ENCODE data around the gene SUSD1.
A peak's percentile ranks its signal among the peaks of the same experiment; 100 is the strongest.

The SUSD1 gene

DNA sequence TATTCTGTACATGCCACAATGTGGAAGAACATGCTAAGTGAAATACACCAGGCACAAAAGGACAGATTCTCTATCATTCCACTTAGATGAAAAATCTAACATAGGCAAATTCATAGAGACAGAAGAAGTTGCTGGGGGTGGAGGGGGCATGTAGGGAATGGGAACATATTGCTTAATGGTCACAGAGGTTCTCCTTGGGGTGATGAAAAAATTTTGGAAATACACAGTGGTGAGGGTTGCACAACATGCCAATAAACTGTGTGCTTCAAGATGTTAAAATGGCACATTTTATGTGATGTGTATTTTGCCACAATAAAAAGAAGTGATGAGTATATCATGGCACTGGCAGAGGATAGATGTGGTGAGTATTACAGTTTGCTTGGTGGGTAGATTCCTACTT lies 111.9 kb downstream of the SUSD1 start:
- DNase-seq = no peak

GRCh38 chr9:112061152-112061740 lies 113.9 kb downstream of the SUSD1 start:
- no peak for DNase-seq

GRCh38 chr9:112059966-112060320 lies 115.2 kb downstream of the SUSD1 start:
- DNase-seq = no peak

DNA sequence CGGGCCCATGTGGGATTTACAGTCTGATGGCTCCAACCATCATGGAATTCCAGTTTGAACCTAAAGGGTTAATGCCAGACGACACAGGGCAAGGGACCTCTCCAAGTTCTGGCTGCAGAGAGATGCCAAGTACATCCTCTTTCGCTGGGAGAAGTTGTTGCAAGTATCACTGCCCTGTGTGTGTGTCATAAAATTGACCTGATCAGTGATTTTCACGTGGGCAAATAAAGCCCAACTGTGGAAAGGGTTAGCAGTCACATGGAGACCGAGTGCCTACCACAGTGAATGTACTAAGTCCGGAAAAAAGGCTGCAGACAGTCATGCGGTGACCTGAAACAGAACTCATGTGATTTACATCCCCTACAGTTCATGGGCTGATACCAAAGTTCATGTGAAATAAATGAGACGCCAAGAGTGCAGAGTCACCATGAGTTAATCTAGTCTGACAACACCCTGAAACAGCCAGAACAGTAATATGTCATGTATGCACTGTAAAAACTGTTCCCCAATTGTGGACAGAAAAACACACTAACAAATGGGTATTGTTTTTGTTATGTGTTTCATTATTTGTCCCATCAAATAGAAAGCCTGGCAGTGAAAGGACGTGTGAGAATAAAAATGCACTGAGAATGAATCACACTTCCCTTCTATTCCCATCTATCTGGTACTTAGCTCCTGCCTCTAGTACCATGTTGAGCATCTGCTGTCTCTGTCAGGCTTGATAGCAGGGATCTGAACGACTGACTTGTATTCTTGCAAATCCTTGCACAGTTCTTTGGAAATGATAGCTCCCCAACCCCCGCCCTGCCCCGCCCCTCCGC lies 115.7 kb downstream of the SUSD1 start:
- peak; percentile 26 for DNase-seq

GRCh38 chr9:112056996-112057395 lies 118.1 kb downstream of the SUSD1 start:
- no peak for DNase-seq

GRCh38 chr9:112054916-112055315 lies 120.2 kb downstream of the SUSD1 start:
- no peak for DNase-seq

DNA sequence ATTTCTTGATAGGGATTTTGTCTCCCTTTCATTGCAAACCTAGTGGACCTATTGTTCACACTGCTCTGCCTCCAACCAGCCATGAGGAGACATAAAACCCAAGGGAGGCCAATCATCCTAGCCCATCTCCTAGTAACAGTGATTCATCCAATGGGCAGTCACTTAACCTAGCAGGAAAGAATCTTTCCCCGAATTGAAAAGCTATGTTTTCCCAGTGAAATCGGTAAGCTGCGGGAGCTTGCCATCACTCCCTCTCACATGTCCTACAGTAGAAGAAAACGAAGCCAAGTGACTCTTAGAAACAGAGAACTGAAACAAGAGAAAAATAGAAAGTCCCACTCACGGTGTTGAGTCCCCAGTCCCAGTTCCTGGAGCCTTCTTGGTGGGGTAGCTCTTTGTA lies 123.3 kb downstream of the SUSD1 start:
- DNase-seq = no peak

DNA sequence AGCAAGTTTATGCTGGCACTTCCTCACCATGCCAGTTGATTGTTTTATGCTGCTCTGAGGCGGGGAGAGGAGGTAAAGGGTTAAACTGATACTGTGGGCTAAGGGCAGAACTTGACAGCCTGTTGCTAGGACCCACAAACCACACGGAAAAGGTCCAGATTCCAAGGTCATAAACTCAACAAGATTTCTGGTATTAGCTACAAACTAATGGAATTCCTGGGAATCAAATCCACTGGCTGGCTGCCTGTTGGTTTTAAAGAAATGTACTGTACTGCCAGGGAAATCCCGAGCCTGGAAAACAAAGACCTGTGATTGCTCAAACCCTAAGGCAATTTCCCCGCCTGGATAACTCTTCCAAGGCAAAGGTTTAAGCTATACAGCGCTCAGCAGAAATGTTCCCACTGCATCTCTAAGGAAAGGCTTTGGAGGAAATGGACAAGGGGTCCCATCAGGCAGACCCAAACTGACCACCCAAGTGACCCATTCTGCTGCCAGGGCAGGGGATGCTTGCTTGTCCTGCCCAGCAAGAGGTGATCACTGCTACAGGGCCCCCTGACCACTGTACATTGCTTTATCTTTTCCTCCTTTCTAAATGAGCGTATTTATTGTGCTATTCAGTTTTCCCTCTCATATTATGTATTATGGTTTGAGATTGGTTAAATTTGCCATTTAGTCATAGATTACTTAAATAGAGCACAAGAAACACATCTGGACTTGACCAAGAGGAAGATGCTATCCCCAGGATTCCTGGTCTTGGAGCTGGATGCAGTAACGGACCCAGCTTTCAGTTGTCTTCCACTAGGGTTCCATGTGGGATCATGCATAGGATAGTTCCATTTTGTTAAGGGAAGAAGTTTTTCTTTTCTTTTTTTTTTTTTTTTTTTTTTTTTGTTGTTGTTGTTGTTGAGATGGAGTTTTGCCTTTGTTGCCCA lies 124.3 kb downstream of the SUSD1 start:
- DNase-seq = no peak

DNA sequence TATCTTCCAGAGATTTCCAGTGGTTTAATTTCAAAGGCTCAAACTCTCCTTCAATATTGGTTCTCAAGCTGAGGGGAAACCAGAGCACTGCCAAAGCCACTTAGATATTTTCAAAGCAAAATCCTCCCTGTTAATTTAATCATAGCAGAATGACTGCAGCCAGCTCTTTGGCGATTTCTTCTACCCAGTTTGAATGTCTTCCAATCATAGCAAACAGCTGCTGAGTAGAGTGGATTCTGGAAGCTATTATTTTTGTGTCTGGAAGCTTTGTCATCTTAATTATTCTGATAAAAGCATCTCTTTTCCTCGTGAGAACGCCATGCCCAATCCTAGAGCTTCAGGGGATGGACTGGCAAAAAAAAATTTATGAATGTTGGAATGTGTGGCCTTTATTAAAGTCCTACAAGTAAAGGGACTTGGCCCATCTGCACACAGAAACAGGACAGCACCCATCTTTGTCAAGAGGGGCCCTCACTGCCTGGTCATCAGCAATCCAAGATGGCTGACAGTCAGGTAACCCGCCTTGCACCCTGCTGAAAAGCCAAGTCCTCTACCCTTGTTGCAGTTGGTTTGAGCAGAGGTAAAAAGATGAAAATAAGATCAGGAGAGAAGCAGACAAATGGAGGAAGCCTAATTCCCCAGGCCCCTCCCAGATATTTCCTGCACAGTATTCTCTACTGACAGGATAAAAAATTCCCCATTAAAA lies 125.1 kb downstream of the SUSD1 start:
- DNase-seq = no peak

GRCh38 chr9:112048924-112049691 lies 126.0 kb downstream of the SUSD1 start:
- DNase-seq = no peak

DNA sequence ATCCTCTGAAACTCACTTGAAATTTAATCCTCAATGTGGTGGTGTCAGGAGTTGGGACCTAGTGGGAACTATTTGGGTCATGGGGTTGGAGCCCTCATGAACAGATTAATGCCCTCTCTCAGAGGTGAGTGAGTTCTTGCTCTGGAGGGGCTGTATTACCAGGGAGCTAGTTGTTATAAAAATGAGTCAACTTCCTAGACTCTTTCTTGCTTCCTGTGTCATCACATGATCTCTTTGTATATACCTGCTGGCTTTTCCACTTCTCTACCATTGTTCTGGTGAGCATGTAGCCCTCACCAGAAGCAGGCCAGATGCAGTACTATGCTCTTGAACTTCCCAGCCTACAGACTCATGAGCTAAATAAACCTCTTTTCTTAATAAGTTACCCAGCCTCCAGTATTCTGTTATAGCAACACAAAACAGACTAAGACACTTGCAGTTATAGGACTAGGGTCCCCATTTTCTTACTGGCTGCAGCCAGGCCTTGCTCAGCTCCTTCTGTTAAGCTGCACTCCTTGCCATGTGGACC lies 127.5 kb downstream of the SUSD1 start:
- no peak for DNase-seq

GRCh38 chr9:112046181-112046580 lies 128.9 kb downstream of the SUSD1 start:
- DNase-seq = no peak

DNA sequence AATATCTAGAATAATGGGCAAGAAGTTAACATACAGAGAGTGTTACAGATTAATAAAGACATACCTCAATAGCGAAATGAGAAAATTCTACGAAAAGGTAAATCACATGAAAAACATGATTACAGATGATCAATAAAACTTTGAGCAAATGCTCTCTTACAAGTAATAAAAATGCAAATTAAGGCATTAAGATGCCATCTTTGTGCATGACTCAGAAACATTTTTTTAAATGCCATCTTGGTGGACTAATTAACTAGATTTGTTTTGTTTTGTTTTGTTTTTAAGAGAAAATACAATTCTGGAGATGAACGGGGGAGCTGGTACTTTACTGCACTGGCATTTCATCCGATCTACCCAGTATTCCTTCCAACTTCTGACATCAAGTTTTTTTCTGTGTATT lies 130.2 kb downstream of the SUSD1 start:
- no peak for DNase-seq

GRCh38 chr9:112044186-112044585 lies 130.9 kb downstream of the SUSD1 start:
- DNase-seq = no peak

DNA sequence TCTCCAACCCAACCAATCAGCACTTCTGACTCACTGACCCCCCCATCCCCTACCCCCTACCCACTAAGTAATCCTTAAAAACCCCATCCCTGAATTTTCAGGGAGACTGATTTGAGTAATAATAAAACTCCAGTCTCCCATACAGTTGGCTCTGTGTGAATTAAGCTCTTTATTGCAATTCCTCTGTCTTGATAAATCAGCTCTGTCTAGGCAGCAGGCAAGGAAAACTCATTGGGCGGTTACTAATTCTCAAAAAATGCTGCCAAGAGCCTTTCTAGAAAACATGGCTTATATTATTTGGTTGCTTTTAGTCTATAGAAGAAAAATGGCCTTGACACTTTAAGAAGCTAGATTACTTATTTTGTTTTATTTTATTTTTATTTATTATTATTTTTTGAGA lies 131.7 kb downstream of the SUSD1 start:
- no peak for DNase-seq

GRCh38 chr9:112042769-112043168 lies 132.3 kb downstream of the SUSD1 start:
- DNase-seq = no peak

DNA sequence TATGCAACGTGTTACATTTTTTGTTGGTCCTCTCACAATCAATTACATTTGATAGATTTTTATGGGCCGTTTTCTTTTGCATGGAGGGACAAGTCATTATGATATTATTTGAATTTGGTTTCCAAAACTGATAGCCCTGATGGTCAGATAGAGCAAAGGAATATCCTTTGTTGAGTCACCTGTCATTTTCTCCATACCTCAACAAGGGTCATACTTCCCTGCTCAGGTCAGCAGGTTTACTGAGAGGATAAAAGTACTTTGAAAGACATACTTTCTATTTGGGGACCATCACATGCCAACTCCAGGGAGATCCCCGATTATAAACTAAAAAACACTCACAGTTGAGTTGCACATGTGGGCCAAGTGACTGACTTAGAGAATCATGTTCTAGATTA lies 132.9 kb downstream of the SUSD1 start:
- DNase-seq = no peak

- DNase-seq = no peak
These were observed 133.4 kb downstream of the SUSD1 start for GRCh38 chr9:112041536-112042243.

- DNase-seq = no peak
These were observed 133.9 kb downstream of the SUSD1 start for GRCh38 chr9:112041199-112041535.

GRCh38 chr9:112038017-112038408 lies 137.1 kb downstream of the SUSD1 start:
- DNase-seq = no peak

DNA sequence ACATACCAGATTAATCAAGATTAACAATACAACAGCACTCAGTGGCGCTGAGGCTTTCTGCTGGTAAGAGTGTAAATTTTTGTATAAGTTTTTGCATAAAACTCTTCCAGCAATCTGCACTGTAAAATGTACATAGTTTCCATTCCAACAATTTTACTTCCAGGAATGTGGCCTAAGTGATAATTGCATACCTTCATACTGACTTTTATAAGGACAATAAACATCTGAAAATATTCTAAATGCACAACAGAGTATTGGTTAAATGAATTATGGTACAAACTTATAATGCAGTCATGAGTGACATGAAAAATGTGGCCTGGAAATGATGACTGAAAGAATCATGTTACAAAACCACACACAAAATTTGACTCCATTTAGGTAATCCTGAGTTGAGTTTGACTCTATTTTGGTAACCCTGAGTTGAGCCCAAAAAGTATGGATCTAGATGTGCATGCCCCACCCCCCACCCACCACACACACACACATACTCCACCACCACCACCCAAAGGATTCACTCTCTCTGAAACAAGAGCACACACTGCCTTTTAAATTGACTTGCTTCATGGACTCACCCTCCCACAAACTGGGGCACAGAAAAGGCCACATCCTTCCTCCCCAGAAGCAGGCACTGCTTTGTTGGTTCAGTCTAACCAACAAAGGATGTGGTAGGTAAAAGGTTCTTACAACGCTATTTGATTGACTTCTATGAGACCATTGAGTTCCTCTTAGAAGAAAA lies 137.6 kb downstream of the SUSD1 start:
- DNase-seq = no peak
